Measurements from ENCODE around the gene C1QTNF12. TPM values are rescaled to one million over a fixed set of nuclear protein-coding genes. Genes with fewer than 3 reads are reported as not detected.

C1QTNF12 gene
- polyA plus RNA-seq, 1 donor from 2014 or later: 0.74 TPM

DNA sequence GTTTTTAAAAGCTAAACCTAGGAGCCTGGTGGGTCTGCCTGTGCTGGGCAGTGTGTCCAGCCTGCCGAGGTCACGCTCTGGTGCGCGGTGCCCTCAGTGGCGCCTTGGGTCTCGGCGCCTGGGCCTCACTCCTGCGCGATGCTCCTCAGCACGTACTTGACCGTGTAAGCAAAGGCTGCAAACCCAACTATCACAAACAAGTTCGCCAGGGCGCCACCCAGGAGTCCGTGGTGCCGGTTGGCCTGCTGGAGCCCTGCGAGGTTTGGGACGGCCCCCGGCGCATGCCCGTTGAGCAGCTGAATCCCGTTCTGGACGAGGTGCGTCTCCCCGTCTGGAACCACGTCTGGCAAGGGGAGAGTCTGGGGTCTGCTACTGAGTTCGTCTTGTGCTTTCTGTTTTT, 8.6 kb upstream of the C1QTNF12 start:
- Histone ChIP-seq H2AFZ (ENCODE audit: low read depth, low read length) (no peak overlapping the region), H3K79me2 (replicated peaks; ENCODE audit: insufficient read depth, low read length) (no peaks in the 10 kb centered on the region), H3K36me3 (ENCODE audit: insufficient read depth, low read length) (no peaks in the 10 kb centered on the region), H3K9me2 (ENCODE audit: insufficient read depth, low read length) (no peaks in the 10 kb centered on the region), H3K4me2 (ENCODE audit: low read length) (no peak overlapping the region), H3K9me3 (ENCODE audit: low read length) (no peaks in the 10 kb centered on the region), H3K27me3 (ENCODE audit: insufficient read depth, low read depth, low read length) (no peaks in the 10 kb centered on the region), H3F3A (ENCODE audit: insufficient read depth, low read length, poor library complexity, severe bottlenecking) (no peaks in the 10 kb centered on the region), H3K9ac (ENCODE audit: low read length) (no peak overlapping the region), H3K4me3 (ENCODE audit: low read length) (no peak overlapping the region), H3K27ac (ENCODE audit: low read length) (no peak overlapping the region), H4K20me1 (ENCODE audit: insufficient read depth) (no peaks in the 10 kb centered on the region)
- TF ChIP-seq POLR2AphosphoS5 (IDR thresholded peaks at IDR 0.05) (no peak), SMC3 (conservative IDR thresholded peaks at IDR 0.05; ENCODE audit: poor library complexity) (no peak), MXI1 (conservative IDR thresholded peaks at IDR 0.05; ENCODE audit: poor library complexity, severe bottlenecking) (no peak), TAF1 (IDR thresholded peaks at IDR 0.05; ENCODE audit: low read depth) (no peak), EZH2 (IDR thresholded peaks at IDR 0.05; ENCODE audit: borderline replicate concordance, insufficient read depth, low read length, poor library complexity, severe bottlenecking) (no peak), EP300 (conservative IDR thresholded peaks at IDR 0.05; ENCODE audit: poor library complexity, severe bottlenecking) (no peak), RAD21 (conservative IDR thresholded peaks at IDR 0.05) (no peak)
- TF ChIP-seq, protein P1, sequence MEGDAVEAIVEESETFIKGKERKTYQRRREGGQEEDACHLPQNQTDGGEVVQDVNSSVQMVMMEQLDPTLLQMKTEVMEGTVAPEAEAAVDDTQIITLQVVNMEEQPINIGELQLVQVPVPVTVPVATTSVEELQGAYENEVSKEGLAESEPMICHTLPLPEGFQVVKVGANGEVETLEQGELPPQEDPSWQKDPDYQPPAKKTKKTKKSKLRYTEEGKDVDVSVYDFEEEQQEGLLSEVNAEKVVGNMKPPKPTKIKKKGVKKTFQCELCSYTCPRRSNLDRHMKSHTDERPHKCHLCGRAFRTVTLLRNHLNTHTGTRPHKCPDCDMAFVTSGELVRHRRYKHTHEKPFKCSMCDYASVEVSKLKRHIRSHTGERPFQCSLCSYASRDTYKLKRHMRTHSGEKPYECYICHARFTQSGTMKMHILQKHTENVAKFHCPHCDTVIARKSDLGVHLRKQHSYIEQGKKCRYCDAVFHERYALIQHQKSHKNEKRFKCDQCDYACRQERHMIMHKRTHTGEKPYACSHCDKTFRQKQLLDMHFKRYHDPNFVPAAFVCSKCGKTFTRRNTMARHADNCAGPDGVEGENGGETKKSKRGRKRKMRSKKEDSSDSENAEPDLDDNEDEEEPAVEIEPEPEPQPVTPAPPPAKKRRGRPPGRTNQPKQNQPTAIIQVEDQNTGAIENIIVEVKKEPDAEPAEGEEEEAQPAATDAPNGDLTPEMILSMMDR (IDR thresholded peaks at IDR 0.05; ENCODE audit: poor library complexity, severe bottlenecking): no peak
- TF ChIP-seq, protein P2, sequence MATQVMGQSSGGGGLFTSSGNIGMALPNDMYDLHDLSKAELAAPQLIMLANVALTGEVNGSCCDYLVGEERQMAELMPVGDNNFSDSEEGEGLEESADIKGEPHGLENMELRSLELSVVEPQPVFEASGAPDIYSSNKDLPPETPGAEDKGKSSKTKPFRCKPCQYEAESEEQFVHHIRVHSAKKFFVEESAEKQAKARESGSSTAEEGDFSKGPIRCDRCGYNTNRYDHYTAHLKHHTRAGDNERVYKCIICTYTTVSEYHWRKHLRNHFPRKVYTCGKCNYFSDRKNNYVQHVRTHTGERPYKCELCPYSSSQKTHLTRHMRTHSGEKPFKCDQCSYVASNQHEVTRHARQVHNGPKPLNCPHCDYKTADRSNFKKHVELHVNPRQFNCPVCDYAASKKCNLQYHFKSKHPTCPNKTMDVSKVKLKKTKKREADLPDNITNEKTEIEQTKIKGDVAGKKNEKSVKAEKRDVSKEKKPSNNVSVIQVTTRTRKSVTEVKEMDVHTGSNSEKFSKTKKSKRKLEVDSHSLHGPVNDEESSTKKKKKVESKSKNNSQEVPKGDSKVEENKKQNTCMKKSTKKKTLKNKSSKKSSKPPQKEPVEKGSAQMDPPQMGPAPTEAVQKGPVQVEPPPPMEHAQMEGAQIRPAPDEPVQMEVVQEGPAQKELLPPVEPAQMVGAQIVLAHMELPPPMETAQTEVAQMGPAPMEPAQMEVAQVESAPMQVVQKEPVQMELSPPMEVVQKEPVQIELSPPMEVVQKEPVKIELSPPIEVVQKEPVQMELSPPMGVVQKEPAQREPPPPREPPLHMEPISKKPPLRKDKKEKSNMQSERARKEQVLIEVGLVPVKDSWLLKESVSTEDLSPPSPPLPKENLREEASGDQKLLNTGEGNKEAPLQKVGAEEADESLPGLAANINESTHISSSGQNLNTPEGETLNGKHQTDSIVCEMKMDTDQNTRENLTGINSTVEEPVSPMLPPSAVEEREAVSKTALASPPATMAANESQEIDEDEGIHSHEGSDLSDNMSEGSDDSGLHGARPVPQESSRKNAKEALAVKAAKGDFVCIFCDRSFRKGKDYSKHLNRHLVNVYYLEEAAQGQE (IDR thresholded peaks at IDR 0.05; ENCODE audit: borderline replicate concordance): no peak

DNA sequence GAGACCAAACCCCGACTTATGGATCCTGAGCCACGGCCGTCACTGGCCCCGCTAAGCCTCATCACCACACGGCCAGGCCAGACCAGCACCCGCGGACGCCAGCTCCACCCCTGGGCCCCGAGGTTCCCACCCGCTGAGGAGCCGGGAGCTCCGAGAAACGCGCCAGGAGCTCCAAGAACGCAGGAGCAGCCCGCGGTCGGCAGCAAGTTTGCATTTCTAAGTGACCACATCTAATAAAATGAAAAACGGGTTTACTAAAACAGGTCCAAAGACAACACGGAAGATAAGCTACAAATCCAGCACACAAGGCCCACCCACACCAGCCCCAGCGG, 8.1 kb upstream of the C1QTNF12 start:
- no peaks in the 10 kb centered on the region for H4K20me1 ChIP-seq (ENCODE audit: insufficient read depth)

More for the DNA sequence above, 8.1 kb upstream of the C1QTNF12 start:
- no peak overlapping the region for H3K9ac ChIP-seq (ENCODE audit: low read length)
- H3K79me2 ChIP-seq (replicated peaks; ENCODE audit: insufficient read depth, low read length): no peaks in the 10 kb centered on the region
- H3K27me3 ChIP-seq (ENCODE audit: insufficient read depth, low read depth, low read length): no peaks in the 10 kb centered on the region
- no peak overlapping the region for H3K27ac ChIP-seq (ENCODE audit: low read length)
- no peak overlapping the region for H3K4me2 ChIP-seq (ENCODE audit: low read length)
- TF ChIP-seq RAD21 (conservative IDR thresholded peaks at IDR 0.05): no peak
- TF ChIP-seq MXI1 (conservative IDR thresholded peaks at IDR 0.05; ENCODE audit: poor library complexity, severe bottlenecking): no peak
- no peak for TF ChIP-seq TAF1 (IDR thresholded peaks at IDR 0.05; ENCODE audit: low read depth)
- TF ChIP-seq EZH2 (IDR thresholded peaks at IDR 0.05; ENCODE audit: borderline replicate concordance, insufficient read depth, low read length, poor library complexity, severe bottlenecking): no peak
- TF ChIP-seq, protein P2 (IDR thresholded peaks at IDR 0.05; ENCODE audit: borderline replicate concordance): no peak
- no peak for TF ChIP-seq POLR2AphosphoS5 (IDR thresholded peaks at IDR 0.05)
- TF ChIP-seq, protein P1 (IDR thresholded peaks at IDR 0.05; ENCODE audit: poor library complexity, severe bottlenecking): no peak
- TF ChIP-seq EP300 (conservative IDR thresholded peaks at IDR 0.05; ENCODE audit: poor library complexity, severe bottlenecking): no peak
- TF ChIP-seq SMC3 (conservative IDR thresholded peaks at IDR 0.05; ENCODE audit: poor library complexity): no peak
- H2AFZ ChIP-seq (ENCODE audit: low read depth, low read length): no peak overlapping the region
- H3K36me3 ChIP-seq (ENCODE audit: insufficient read depth, low read length): no peaks in the 10 kb centered on the region
- H3K9me2 ChIP-seq (ENCODE audit: insufficient read depth, low read length): no peaks in the 10 kb centered on the region
- H3K4me3 ChIP-seq (ENCODE audit: low read length): no peak overlapping the region
- no peaks in the 10 kb centered on the region for H3K9me3 ChIP-seq (ENCODE audit: low read length)
- no peaks in the 10 kb centered on the region for H3F3A ChIP-seq (ENCODE audit: insufficient read depth, low read length, poor library complexity, severe bottlenecking)

All from neural cell (in vitro differentiated cells).